C1 segment of cervical spinal cord (tissue), 14 donors: Measurements from ENCODE around the gene NNAT.

Experiments
- DNase-seq, 14 donors: peaks; one replicate each; lab custom pipeline; 2025; lab: John Stamatoyannopoulos, UW

Gene NNAT

DNA sequence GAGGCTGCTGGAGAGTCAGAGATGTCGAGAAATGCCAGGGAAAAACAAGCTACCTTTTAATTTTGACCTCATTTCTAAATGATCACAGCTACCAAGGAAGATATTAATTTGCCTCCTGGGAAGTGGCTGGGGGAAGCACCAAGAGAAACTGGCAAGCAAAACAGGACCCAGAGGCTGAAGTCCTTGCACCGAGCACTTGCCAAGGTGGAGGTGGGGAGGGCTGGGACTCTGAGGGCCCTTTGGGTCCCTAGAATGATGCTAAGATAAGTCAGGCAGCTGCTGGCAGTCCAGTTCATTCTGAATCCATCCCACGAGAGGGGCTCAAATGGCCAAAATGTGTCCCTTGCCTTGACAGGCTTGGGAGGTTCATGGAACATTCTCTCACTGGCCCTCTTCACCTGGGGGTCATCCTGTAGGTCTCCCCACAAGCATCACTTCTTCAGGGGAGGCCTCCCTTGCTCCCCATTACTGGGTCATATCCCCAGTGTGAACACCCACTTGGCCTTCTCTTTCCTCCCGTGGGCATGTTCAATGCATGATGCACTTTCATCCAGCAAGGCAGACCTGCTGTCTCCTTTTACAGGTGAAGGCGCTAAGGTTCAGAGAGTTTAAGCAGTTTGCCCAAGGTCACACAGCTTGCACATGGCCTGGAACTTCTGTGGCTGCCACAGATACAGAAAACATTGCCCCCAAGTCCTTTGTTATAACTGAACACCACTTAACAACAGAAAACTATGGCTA, 45.7 kb downstream of the NNAT start:
- no peak for DNase-seq

DNA sequence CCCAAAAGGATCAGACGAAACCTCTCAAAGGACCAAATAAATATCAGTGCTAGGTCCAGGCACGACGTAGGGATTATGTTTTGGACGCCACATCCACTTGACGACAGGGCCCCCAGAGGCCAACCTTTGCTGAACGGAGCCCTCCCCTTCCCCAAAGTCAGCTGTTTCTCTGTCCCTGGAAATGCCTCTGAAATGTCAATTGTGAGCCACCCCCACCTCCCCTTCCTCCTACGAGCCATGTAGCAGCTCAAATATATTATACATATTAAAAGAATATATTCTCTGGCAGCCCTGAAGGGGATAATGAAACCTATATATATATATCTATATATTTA, 46.2 kb downstream of the NNAT start:
- no peak for DNase-seq

DNA sequence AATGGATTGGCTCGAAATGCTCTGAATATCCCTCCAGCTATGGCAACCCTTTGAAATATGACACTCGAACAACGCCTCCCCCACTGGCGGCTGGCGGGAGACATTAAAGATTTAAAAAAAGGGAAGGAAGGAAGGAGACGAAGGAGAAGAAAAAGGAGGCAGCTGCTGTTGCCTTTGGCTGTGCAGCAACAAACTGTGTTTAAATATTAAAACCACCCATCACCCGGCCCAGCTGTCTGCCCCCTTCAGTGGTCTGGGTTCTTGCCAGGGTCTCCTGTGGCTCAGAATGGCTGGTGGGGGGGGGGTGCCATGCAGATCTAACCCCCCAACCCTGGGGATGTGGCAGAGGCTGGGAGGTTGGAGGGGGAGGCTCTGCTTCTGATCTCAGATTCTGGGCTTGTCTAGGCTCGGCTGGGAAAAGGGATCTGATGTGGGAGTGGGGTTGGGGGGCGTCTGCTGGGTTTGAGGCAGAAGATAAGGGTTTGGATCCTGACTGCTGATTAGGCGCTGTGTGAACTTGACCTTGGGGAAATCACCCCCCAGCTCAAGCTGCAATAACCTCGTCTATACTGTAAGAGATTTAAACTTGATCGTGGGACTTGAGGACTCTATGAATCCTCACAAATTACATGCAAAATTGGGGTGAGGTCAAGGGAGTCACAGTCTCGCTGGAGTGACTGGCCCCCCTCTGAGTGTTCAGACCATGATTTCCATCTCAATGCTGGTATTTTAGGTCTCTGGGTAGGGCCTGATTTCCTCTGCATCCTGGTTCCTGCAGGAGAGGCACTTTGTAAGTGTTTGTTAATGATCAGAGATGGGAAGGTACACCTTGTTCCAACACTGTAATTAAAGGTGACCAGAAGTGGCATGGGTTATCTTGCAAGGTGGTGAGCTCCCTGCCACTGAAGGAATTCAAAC, 46.9 kb downstream of the NNAT start:
- DNase-seq = no peak

DNA sequence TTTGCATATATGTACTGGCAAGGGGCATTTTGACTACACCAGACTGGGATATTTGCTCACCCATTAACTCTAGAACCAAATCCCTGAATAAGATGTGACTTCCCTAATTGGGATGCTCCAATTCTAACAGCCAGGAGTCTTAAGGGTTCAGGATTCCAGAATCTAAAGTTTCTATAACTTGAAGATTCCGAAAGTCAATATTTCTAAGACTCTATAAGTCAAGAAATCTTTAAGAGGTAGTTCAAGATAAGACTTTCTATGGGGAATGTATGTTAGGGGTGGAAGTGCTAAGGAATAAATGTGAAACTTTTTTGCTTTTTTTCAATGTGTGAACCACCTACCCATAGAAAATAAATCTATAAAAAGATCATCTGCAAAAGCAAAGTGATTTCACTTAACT, 49.4 kb downstream of the NNAT start:
- no peak for DNase-seq

DNA sequence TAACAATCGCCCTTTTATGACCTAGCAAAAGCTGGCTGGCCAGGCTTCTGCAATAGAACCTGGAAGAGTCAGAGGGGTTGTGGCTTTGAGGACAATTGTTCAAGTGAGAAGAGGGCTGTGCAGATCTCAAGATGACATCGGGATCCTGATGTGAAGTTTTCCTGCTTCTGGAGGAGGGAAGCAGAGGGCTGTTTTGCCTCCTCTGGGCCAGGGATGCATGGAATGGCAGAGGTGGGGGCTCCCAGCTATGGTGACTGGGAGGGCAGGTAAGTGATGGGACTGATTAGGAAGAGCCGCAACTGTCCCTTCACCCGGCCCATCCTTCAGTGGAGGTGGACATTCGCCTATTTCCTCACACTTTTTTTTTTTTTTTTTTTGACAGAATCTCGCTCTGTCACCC, 50.0 kb downstream of the NNAT start:
- DNase-seq = no peak
